ENCODE results near the gene SH2D4B. TPM values are rescaled to one million over a fixed set of nuclear protein-coding genes. Genes with fewer than 3 reads are reported as not detected.

Gene SH2D4B
- total and polyA plus RNA-seq, 2 donors (not counting 3 experiments of a cell fraction or from before 2014, with no cell fraction given) = not detected

GRCh38 chr10:80512031-80512526 lies 25.6 kb upstream of the SH2D4B start:
- no peak overlapping the region for H3K9ac ChIP-seq (replicated peaks; ENCODE audit: extremely low read depth, insufficient read depth, low read length)
- H2AFZ ChIP-seq (ENCODE audit: low read depth, low read length) = no peak overlapping the region
- H3K27me3 ChIP-seq (ENCODE audit: control insufficient read depth in 2 of 2, insufficient read depth in 2 of 2, low read length in 2 of 2) = no peaks in the 10 kb centered on the region
- FAIRE-seq = no peak
- ChIA-PET POLR2A (no interaction called here), CTCF (interaction anchor here (0.6 to 21.9 kb wide), 9 partner anchors 11 to 134 kb away, joined by 3 to 1118 read pairs (median 4); partner anchors contain the start of gene TSPAN14)
- H3K27ac ChIP-seq (ENCODE audit: insufficient read depth, low read depth, low read length) = peak overlapping the region; percentile 90
- no peak overlapping the region for H3K4me2 ChIP-seq (ENCODE audit: insufficient read depth, low read length)
- H3K79me2 ChIP-seq (ENCODE audit: control insufficient read depth, insufficient read depth, low read length) = peaks cover 45% of the 10 kb centered on the region
- dilution Hi-C loops (cut with MboI; ENCODE audit: extremely low pct_ligation_motif_present, low sequenced_read_pairs) = no loop called here
- intact Hi-C loops (cut with micrococcal nuclease) = no loop called here
- peaks cover 49 to 53% of the 10 kb centered on the region in 2 experiments for H3K36me3 ChIP-seq (ENCODE audit: control insufficient read depth in 2 of 2, extremely low read depth in 1 of 2, insufficient read depth in 2 of 2, low read length in 2 of 2)
- no peaks in the 10 kb centered on the region for H3K9me1 ChIP-seq (replicated peaks; ENCODE audit: control insufficient read depth, extremely low read depth, insufficient read depth, low read length)
- H3K9me3 ChIP-seq (replicated peaks; ENCODE audit: control insufficient read depth, insufficient read depth, low read length) = no peaks in the 10 kb centered on the region
- TF ChIP-seq, protein P1, sequence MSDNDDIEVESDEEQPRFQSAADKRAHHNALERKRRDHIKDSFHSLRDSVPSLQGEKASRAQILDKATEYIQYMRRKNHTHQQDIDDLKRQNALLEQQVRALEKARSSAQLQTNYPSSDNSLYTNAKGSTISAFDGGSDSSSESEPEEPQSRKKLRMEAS (IDR thresholded peaks at IDR 0.05; ENCODE audit: insufficient read depth, insufficient read length) = no peak
- TF ChIP-seq, protein P2, sequence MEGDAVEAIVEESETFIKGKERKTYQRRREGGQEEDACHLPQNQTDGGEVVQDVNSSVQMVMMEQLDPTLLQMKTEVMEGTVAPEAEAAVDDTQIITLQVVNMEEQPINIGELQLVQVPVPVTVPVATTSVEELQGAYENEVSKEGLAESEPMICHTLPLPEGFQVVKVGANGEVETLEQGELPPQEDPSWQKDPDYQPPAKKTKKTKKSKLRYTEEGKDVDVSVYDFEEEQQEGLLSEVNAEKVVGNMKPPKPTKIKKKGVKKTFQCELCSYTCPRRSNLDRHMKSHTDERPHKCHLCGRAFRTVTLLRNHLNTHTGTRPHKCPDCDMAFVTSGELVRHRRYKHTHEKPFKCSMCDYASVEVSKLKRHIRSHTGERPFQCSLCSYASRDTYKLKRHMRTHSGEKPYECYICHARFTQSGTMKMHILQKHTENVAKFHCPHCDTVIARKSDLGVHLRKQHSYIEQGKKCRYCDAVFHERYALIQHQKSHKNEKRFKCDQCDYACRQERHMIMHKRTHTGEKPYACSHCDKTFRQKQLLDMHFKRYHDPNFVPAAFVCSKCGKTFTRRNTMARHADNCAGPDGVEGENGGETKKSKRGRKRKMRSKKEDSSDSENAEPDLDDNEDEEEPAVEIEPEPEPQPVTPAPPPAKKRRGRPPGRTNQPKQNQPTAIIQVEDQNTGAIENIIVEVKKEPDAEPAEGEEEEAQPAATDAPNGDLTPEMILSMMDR (IDR thresholded peaks at IDR 0.05; ENCODE audit: extremely low read depth in 1 of 2, insufficient read depth in 1 of 2, low read depth in 1 of 2, low read length in 2 of 2) = no peak
- no peak for TF ChIP-seq POLR2AphosphoS5 (IDR thresholded peaks at IDR 0.05; ENCODE audit: insufficient read depth, low read depth, low read length)
- no peak for TF ChIP-seq EZH2 (IDR thresholded peaks at IDR 0.05; ENCODE audit: borderline replicate concordance, low read depth, low read length, severe bottlenecking)
- no peak for TF ChIP-seq GATA2 (IDR thresholded peaks at IDR 0.05; ENCODE audit: insufficient read depth, insufficient read length, low read depth, low read length)
- no peak for TF ChIP-seq MYC (IDR thresholded peaks at IDR 0.05; ENCODE audit: low read depth, low read length)
- TF ChIP-seq FOS (IDR thresholded peaks at IDR 0.05; ENCODE audit: borderline replicate concordance, insufficient read depth, low read length) = no peak
- TF ChIP-seq JUN (IDR thresholded peaks at IDR 0.05; ENCODE audit: borderline replicate concordance, insufficient read depth, insufficient read length, low read depth) = no peak
- TF ChIP-seq POLR2A (IDR thresholded peaks at IDR 0.05; ENCODE audit: low read depth, low read length) = no peak
- peaks cover 41% of the 10 kb centered on the region for H3K4me1 ChIP-seq (ENCODE audit: control insufficient read depth, extremely low read depth, insufficient read depth, low read length)
- no peak overlapping the region for H3K4me3 ChIP-seq (replicated peaks in 1 of 3; ENCODE audit: insufficient read depth in 1 of 3, low read depth in 1 of 3, low read length in 3 of 3)
- BruUV-seq (replicated peaks) = no TSS peak
- DNase-seq (ENCODE audit: low read depth, low spot score) = no peak
- H4K20me1 ChIP-seq (replicated peaks; ENCODE audit: control insufficient read depth, extremely low read depth, insufficient read depth, low read length) = no peaks in the 10 kb centered on the region

All from endothelial cell of umbilical vein (primary cell).